Stomach (tissue), 4 donors: ENCODE data around the gene OR52I1.

ENCODE experiments used
- CTCF ChIP-seq, 7 experiments: fragments of 450-650 bp in 4 of 7; fragments of 200-600 bp in 3 of 7; sonication (generic) in 3 of 7; IDR thresholded peaks; one replicate each; pipeline ENCODE4 v1.5.1; 2016 to 2019; ENCODE audit warnings: antibody characterized with exemption in 7 of 7, control low read depth in 2 of 7, mild to moderate bottlenecking in 1 of 7
- POLR2A ChIP-seq, 4 donors: fragments of 450-650 bp; IDR thresholded peaks; one replicate each; pipeline ENCODE4 v1.6.1; 2016; ENCODE audit warnings: antibody characterized with exemption in 4 of 4, control low read depth in 2 of 4, mild to moderate bottlenecking in 1 of 4, moderate library complexity in 1 of 4
- POLR2AphosphoS5 ChIP-seq, 3 donors: sonication (generic); formaldehyde crosslinking; IDR thresholded peaks; one replicate each; pipeline ENCODE4 v1.6.1; 2016; ENCODE audit warnings: antibody characterized with exemption in 3 of 3

- TF ChIP-seq CTCF (IDR thresholded peaks at IDR 0.05) = peak in 6 of 7 experiments; percentile 22 to 90 (median 86)
- no peak for TF ChIP-seq POLR2A (IDR thresholded peaks at IDR 0.05)
- no peak for TF ChIP-seq POLR2AphosphoS5 (IDR thresholded peaks at IDR 0.05)
Measured at GRCh38 chr11:4636962-4637661, 43.3 kb downstream of the OR52I1 start, which contains the start of gene OR51D1.
